Measurements from ENCODE around the gene CDC42EP1.
"Not testable (repeated sequence)": the region's sequence is repeated elsewhere in the genome, so short reads cannot be mapped to it uniquely, and the experiment has no call there.

The CDC42EP1 gene

DNA sequence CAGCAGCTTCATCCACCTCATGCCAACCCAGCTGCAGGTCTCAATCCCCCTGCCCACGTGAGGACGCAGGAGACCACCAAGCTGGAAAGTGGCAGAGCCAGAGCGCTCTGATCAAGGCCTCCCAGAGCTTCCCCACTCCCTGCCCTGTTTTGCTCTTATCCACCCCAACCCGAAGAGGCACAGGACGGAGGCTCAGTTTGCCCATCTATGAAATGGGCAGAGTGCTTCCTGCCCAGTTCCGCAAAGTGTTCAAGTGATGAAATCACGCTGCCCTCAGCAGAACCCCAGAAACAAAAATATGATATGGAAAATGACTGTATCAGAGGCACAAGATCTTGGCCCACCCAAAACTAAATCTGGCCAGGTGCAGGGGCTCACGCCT lies 11.7 kb downstream of the CDC42EP1 start:
- H3K4me3 Mint-ChIP-seq, result no peak overlapping the region
- H3K4me1 Mint-ChIP-seq (ENCODE audit: low read depth), result peaks cover 9% of the 10 kb centered on the region
- peak overlapping the region; percentile 31 for H3K27ac Mint-ChIP-seq
- H3K27me3 Mint-ChIP-seq (ENCODE audit: low read depth), result peaks cover 14% of the 10 kb centered on the region
- H3K36me3 Mint-ChIP-seq (ENCODE audit: low read depth), result no peaks in the 10 kb centered on the region
- no peaks in the 10 kb centered on the region for H3K9me3 Mint-ChIP-seq

DNA sequence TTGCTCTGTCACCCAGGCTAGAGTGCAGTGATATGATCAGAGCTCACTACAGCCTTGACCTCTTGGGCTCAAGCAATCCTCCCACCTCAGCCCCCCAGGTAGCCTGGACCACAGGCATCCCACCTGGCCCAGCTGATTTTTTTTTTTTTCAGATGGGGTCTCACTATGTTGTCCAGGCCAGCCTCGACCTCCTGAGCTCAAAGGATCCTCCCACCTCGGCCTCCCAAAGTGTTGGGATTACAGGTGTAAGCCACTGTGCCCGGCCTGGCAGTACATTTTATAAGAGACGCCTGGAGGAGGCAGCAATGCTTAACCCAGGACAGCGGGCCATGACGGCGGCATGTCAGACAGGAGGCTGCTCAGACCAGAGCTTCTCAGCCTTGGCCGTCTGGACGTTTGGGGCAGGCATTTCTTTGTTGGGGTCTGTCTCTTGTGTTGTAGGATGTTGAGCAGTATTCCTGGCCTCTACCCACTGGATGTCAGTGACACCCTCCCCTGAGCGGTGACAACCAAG lies 15.3 kb downstream of the CDC42EP1 start:
- Mint-ChIP-seq H3K27me3 (ENCODE audit: low read depth) (peaks cover 11% of the 10 kb centered on the region), H3K9me3 (no peaks in the 10 kb centered on the region), H3K4me1 (ENCODE audit: low read depth) (peaks cover 8% of the 10 kb centered on the region), H3K36me3 (ENCODE audit: low read depth) (no peaks in the 10 kb centered on the region), H3K4me3 (no peak overlapping the region), H3K27ac (no peak overlapping the region)

DNA sequence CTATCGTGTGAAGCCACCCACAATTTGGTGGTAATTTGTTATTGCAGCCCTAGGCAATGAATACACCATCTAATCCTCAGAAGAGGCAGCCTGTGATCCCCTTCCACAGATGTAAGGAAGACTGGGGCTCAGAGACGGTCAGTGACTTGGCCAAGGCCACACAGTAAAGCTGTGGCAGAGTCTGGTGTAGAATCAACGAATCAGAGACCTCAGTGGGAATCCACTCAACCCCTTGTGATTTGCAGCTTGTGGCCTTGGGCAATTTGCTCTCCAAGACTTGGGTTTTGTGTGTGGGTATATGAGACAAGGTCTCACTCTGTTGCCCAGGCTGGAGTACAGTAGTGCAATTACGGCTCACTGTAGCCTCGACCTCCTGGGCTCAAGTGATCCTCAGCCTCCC lies 17.7 kb downstream of the CDC42EP1 start:
- H3K4me3 Mint-ChIP-seq, result no peak overlapping the region
- H3K36me3 Mint-ChIP-seq (ENCODE audit: low read depth), result no peaks in the 10 kb centered on the region

DNA sequence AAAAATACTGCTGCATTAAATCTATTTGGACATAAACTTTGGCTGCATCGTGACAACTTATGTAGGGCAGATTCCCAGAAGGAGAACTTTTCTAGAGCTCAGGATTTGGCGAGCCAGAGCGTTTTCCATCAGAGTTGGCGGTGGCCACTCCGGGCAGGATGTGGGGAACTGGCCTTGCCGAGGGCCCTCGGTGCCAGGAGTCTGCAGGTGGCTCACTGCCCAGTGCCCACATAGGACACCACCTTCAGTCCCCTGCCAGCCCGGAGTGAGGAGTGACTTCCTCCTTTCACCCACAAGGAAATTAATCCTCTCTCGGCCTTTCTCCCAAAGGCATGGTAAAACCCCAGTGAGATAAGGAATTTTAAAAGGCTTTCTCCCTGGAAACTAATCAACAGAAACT lies 21.2 kb downstream of the CDC42EP1 start:
- peaks cover 8% of the 10 kb centered on the region for H3K4me1 Mint-ChIP-seq (ENCODE audit: low read depth)
- peaks cover 21% of the 10 kb centered on the region for H3K27me3 Mint-ChIP-seq (ENCODE audit: low read depth)
- H3K27ac Mint-ChIP-seq, result no peak overlapping the region
- no peaks in the 10 kb centered on the region for H3K36me3 Mint-ChIP-seq (ENCODE audit: low read depth)
- H3K9me3 Mint-ChIP-seq, result no peaks in the 10 kb centered on the region
- no peak overlapping the region for H3K4me3 Mint-ChIP-seq

More for the DNA sequence above, 17.7 kb downstream of the CDC42EP1 start:
- Mint-ChIP-seq H3K9me3 (no peaks in the 10 kb centered on the region), H3K4me1 (ENCODE audit: low read depth) (peaks cover 8% of the 10 kb centered on the region), H3K27me3 (ENCODE audit: low read depth) (peaks cover 16% of the 10 kb centered on the region), H3K27ac (no peak overlapping the region)

DNA sequence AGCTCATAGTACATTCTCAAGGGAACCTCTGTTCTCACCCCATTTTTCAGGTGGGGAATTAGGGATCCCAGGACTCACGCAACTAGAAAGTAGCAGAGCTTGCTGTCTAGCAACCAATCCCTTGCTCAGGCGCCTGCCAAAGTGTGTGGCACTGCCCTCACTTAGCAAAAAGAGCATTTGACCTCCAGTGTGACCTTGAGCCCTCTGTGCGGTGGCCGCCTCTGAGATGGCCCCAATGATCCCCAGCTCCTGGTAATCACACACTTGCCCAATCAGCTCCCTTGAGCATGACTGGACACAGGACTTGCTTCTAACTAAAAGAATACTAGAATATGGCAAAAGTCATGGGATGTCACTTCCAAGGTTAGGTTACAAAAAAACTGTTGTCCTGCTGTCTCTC lies 22.2 kb downstream of the CDC42EP1 start:
- peaks cover 19% of the 10 kb centered on the region for H3K27me3 Mint-ChIP-seq (ENCODE audit: low read depth)
- no peaks in the 10 kb centered on the region for H3K9me3 Mint-ChIP-seq
- H3K4me1 Mint-ChIP-seq (ENCODE audit: low read depth), result peaks cover 8% of the 10 kb centered on the region
- H3K27ac Mint-ChIP-seq, result no peak overlapping the region
- H3K36me3 Mint-ChIP-seq (ENCODE audit: low read depth), result no peaks in the 10 kb centered on the region
- no peak overlapping the region for H3K4me3 Mint-ChIP-seq

DNA sequence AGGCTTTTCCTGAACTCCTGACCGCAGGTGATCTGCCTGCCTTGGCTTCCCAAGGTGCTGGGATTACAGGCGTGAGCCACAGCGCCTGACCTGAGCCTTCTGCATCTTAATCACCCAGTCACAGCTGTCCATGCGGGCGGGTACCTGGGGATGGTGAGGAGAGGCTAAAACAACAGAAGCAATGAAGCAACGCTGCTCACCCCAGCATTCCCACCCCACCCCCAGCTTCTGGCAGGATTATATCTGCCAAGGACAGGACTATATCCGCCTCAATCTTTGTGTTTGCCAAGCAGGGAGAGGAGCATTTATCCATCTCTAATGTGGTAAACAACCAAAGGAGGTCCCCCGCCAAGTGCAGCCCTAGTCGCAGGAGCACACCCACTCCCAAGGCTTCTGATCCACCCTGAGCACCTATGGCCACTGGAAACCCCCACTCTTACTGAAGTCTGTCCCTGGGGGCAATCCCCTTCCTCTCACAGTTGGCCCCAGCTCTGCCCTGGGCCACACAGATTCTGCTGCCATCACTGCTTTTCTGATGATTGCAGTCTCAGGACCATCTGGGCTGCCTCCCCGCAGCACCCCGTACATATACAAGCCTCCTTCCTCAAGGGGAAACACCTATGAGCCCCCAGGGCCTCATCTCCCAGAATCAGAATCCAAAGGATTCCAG lies 28.4 kb downstream of the CDC42EP1 start:
- H3K9me3 Mint-ChIP-seq, result no peaks in the 10 kb centered on the region
- no peaks in the 10 kb centered on the region for H3K36me3 Mint-ChIP-seq (ENCODE audit: low read depth)
- H3K4me1 Mint-ChIP-seq (ENCODE audit: low read depth), result peaks cover 11% of the 10 kb centered on the region
- no peak overlapping the region for H3K4me3 Mint-ChIP-seq
- no peak overlapping the region for H3K27ac Mint-ChIP-seq
- H3K27me3 Mint-ChIP-seq (ENCODE audit: low read depth), result peaks cover 4% of the 10 kb centered on the region

DNA sequence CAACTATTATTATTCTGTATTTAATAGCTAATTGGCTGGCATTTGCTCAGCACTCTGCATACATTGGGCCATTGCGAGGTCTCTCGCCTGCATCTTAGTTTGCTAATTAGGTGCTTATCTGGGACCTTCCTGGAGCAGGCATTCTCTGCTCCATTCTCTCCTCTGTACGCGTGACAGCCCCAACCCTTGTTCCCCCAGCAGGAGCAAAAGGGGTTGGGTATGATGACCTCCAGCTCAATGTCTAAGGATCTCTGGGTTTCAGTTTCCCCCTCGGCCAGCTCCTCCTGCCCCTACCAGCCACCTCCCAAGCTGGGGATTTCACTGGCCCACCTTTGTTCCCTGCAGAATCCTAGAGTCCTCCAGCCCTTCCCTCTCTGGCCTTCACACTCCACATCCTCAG lies 29.4 kb downstream of the CDC42EP1 start:
- Mint-ChIP-seq H3K4me3 (no peak overlapping the region), H3K27ac (no peak overlapping the region), H3K9me3 (no peaks in the 10 kb centered on the region), H3K27me3 (ENCODE audit: low read depth) (peaks cover 4% of the 10 kb centered on the region), H3K36me3 (ENCODE audit: low read depth) (no peaks in the 10 kb centered on the region), H3K4me1 (ENCODE audit: low read depth) (peaks cover 11% of the 10 kb centered on the region)

DNA sequence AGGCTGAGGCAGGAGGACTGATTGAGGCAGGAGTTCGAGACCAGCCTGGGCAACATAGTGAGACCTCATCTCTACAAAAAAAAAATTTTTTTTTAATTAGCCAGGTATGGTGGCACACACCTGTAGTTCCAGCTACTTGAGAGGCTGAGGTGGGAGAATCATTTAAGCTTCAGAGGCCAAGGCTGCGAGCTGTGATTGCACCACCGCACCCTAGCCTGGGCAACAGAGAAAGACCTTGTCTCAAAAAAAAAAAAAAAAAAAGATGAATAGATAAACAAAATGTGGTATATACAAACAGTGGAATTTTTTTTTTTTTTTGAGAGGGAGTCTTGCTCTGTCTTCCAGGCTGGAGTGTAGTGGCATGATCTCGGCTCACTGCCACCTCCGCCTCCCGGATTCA lies 30.8 kb downstream of the CDC42EP1 start:
- H3K27me3 Mint-ChIP-seq (ENCODE audit: low read depth); H3K27ac Mint-ChIP-seq; H3K4me3 Mint-ChIP-seq; H3K36me3 Mint-ChIP-seq (ENCODE audit: low read depth); H3K9me3 Mint-ChIP-seq: not testable (repeated sequence)
- H3K4me1 Mint-ChIP-seq (ENCODE audit: low read depth), result peaks cover 11% of the 10 kb centered on the region

DNA sequence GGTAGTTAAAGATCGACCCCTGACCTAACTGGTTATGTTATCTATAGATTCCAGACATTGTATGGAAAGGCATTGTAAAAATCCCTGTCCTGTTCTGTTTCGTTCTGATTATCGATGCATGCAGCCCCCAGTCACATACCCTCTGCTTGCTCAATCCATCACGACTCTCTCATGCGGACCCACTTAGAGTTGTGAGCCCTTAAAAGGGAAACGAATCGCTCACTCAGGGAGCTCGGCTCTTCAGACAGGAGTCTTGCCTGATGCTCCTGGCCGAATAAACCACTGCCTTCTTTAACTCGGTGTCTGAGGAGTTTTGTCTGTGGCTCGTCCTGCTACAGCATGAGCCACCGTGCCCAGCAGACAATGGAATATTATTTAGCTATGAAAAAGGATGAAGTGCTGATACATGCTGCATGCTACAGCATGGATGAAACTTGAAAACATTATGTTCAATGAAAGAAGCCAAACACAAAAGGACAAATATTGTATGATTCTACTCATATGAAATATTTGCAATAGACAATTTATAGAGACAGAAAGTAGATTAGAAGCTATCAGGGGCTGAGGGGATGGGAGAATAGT lies 31.6 kb downstream of the CDC42EP1 start:
- peak overlapping the region; percentile 78 for H3K4me3 Mint-ChIP-seq

DNA sequence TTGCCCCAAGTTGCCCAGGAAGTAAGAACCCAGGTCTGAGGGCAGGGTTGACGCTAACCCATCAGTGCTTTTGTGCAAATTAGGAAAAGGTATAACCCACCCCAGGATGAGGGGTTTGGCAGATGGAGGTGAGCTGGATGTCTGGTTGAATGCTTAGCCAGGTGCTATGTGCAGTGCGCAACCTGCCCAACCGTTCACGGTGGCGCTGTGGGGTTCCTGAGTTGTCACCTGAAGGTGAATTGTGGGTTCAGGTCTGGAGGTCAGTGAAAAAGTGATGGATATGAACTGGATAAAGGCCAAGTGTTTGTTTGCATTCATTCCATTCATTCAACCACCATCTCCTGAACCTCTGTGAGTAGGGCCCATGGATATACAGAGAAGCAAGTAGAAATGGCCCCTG lies 34.0 kb downstream of the CDC42EP1 start:
- H3K27ac Mint-ChIP-seq, result no peak overlapping the region
- no peaks in the 10 kb centered on the region for H3K27me3 Mint-ChIP-seq (ENCODE audit: low read depth)
- H3K36me3 Mint-ChIP-seq (ENCODE audit: low read depth), result no peaks in the 10 kb centered on the region
- H3K4me1 Mint-ChIP-seq (ENCODE audit: low read depth), result peaks cover 11% of the 10 kb centered on the region
- no peaks in the 10 kb centered on the region for H3K9me3 Mint-ChIP-seq
- H3K4me3 Mint-ChIP-seq, result no peak overlapping the region

More for the DNA sequence above, 31.6 kb downstream of the CDC42EP1 start:
- Mint-ChIP-seq H3K9me3 (no peaks in the 10 kb centered on the region), H3K27me3 (ENCODE audit: low read depth) (no peaks in the 10 kb centered on the region), H3K36me3 (ENCODE audit: low read depth) (no peaks in the 10 kb centered on the region), H3K27ac (peak overlapping the region; percentile 65), H3K4me1 (ENCODE audit: low read depth) (peaks cover 11% of the 10 kb centered on the region)

DNA sequence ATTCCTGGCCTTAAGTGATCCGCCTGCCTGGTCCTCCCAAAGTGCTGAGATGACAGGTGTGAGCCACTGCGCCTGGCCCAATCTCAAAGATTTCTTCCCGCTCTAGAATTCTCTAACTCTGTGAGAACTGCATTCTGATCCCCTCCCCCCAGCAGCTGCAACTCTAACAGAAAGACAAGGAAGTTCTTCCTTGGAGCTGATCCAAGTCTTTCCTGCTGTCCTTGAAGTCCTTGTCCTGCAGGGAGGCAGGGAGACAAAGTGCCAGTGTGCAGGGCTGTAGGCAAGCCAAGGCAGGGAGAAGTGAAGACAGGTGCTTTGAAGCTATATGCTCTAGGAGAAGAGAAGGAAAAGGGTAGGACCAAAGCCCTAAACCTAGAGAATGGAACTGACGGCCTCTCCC lies 38.9 kb downstream of the CDC42EP1 start:
- Mint-ChIP-seq H3K4me3 (no peak overlapping the region), H3K36me3 (ENCODE audit: low read depth) (no peaks in the 10 kb centered on the region), H3K27me3 (ENCODE audit: low read depth) (peaks cover 22% of the 10 kb centered on the region), H3K4me1 (ENCODE audit: low read depth) (peaks cover 4% of the 10 kb centered on the region), H3K27ac (no peak overlapping the region), H3K9me3 (no peaks in the 10 kb centered on the region)

DNA sequence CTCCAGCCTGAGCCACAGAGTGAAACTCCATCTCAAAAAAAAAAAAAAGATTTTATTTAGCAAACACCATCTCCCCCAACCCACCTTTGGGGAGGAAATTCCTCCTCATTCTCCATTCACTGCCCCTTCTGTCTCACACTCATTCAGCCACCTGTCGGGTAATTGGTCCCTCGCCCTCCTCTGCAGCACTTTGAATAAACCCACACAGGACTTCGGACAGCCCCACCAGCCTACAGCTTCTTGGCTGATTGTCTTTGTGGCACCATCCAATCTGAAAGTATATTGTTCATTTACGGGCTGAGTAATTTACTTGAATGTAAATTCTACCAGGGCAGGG lies 40.9 kb downstream of the CDC42EP1 start:
- Mint-ChIP-seq H3K27me3 (ENCODE audit: low read depth) (peaks cover 23% of the 10 kb centered on the region), H3K4me3 (no peak overlapping the region), H3K9me3 (no peaks in the 10 kb centered on the region), H3K27ac (no peak overlapping the region), H3K4me1 (ENCODE audit: low read depth) (peaks cover 17% of the 10 kb centered on the region), H3K36me3 (ENCODE audit: low read depth) (no peaks in the 10 kb centered on the region)

DNA sequence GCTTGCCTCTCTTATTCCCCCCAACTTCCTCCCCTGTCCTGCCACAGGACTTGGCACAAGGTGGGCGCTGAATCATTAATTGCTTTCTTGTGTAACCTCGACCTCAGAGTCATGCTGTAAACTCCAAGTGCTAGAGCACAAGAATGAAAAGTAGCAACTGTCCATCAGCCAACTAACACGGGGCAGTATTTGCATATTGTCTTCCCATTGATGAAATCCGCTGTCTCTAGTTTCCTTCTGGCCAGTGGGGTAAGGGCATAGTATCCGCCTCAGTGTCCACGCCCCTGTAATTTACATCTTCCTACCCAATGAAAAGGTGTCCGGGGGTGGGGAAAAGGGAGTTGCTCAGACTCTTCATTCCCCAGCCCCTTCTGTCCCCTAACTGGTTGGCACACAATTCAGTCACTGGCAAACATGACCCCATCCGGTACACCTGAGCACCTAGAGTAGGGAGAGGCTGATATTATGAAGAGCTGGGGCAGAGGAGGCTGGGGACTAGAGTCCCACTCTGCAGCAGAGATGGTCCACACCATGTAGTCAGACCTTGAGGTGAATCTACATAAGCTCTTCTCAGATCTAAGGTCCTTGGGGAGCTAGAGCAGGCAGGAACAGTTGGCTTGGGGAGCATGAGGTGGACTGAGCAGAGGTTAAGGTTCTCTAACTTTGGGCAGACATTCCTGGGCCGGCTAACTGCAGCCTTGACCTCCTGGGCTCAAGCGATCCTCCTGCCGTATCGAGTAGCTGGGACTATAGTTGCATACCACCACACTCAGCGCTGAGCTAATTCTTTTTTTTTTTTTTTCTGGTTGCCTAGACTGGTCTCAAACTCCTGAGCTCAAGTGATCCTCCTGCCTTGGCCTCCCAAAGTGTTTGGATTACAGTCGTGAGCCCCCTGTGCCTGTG lies 41.5 kb downstream of the CDC42EP1 start:
- Mint-ChIP-seq H3K36me3 (ENCODE audit: low read depth) (no peaks in the 10 kb centered on the region), H3K4me1 (ENCODE audit: low read depth) (peaks cover 17% of the 10 kb centered on the region), H3K27ac (no peak overlapping the region), H3K4me3 (no peak overlapping the region), H3K9me3 (no peaks in the 10 kb centered on the region), H3K27me3 (ENCODE audit: low read depth) (peaks cover 23% of the 10 kb centered on the region)

DNA sequence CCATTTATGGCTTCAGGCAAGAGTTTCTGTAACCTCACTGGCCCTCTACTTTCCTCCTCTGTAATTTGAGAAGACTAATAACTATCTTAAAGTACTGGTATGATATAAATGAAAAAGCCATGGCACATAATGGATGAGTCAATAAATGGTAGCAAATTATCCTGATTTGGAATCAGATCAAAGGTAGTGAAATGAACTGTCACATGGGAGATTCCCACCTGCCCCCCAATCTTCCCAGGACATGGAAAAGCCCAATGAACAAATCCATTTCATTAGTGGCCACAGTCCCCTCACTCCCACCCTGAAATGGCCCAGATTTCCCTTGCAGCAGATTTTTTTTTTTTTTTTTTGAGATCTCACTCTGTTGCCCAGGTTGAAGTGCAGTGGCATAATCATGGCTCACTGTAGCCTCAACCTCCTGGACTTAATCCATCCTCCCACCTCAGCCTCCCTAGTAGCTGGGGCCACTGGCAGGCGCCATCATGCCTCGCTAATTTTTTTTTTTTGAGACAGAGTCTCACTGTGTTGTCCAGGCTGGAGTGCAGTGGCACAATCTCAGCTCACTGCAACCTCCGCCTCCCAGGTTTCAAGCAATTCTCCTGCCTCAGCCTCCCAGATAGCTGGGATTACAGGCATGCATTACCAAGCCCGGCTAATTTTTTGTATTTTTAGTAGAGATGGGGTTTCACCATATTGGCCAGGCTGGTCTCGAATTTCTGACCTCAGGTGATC lies 42.4 kb downstream of the CDC42EP1 start:
- H3K4me1 Mint-ChIP-seq (ENCODE audit: low read depth), result peaks cover 25% of the 10 kb centered on the region
- not testable (repeated sequence) for H3K27ac Mint-ChIP-seq; H3K9me3 Mint-ChIP-seq; H3K36me3 Mint-ChIP-seq (ENCODE audit: low read depth); H3K4me3 Mint-ChIP-seq
- H3K27me3 Mint-ChIP-seq (ENCODE audit: low read depth), result peaks cover 23% of the 10 kb centered on the region
